ENCODE results near the gene NPAS3. TPM values are rescaled to one million over a fixed set of nuclear protein-coding genes. Genes with fewer than 3 reads are reported as not detected.

The NPAS3 gene
- total RNA-seq, 2 experiments from 2014 or later = not detected

GRCh38 chr14:33734387-33734786 is 795.7 kb downstream of the NPAS3 start:
- H3K27me3 Mint-ChIP-seq (ENCODE audit: low read depth) = no peaks in the 10 kb centered on the region
- H3K27ac Mint-ChIP-seq = no peak overlapping the region
- intact Hi-C loops (cut with micrococcal nuclease) = no loop called here
- peaks cover 8% of the 10 kb centered on the region for H3K4me1 Mint-ChIP-seq (ENCODE audit: low read depth)
- no peaks in the 10 kb centered on the region for H3K36me3 Mint-ChIP-seq (ENCODE audit: low read depth)
- no peak for DNase-seq
- CTCF ChIA-PET = interaction anchor here (0.6 kb wide), 1 partner anchor 1185 kb away, joined by 3 read pairs; no protein-coding TSS in a partner anchor
- no peak overlapping the region for H3K4me3 Mint-ChIP-seq
- peaks cover 2% of the 10 kb centered on the region for H3K9me3 Mint-ChIP-seq

GRCh38 chr14:33736299-33736825 is 797.7 kb downstream of the NPAS3 start:
- CTCF ChIA-PET = no interaction called here

GRCh38 chr14:33736979-33737378 is 798.3 kb downstream of the NPAS3 start:
- CTCF ChIA-PET = no interaction called here
- Mint-ChIP-seq H3K27ac (no peak overlapping the region), H3K9me3 (peaks cover 2% of the 10 kb centered on the region), H3K36me3 (ENCODE audit: low read depth) (no peaks in the 10 kb centered on the region), H3K4me3 (no peak overlapping the region), H3K27me3 (ENCODE audit: low read depth) (no peaks in the 10 kb centered on the region), H3K4me1 (ENCODE audit: low read depth) (peaks cover 8% of the 10 kb centered on the region)
- intact Hi-C loops (cut with micrococcal nuclease) = no loop called here
- DNase-seq = no peak

More at GRCh38 chr14:33736299-33736825, 797.7 kb downstream of the NPAS3 start:
- Mint-ChIP-seq H3K27me3 (ENCODE audit: low read depth) (no peaks in the 10 kb centered on the region), H3K4me3 (no peak overlapping the region), H3K9me3 (peaks cover 2% of the 10 kb centered on the region), H3K4me1 (ENCODE audit: low read depth) (peaks cover 8% of the 10 kb centered on the region), H3K36me3 (ENCODE audit: low read depth) (no peaks in the 10 kb centered on the region), H3K27ac (no peak overlapping the region)
- intact Hi-C loops (cut with micrococcal nuclease) = no loop called here
- DNase-seq = no peak

GRCh38 chr14:33737446-33737845 is 798.8 kb downstream of the NPAS3 start:
- no peaks in the 10 kb centered on the region for H3K36me3 Mint-ChIP-seq (ENCODE audit: low read depth)
- CTCF ChIA-PET = no interaction called here
- intact Hi-C loops (cut with micrococcal nuclease) = no loop called here
- H3K4me1 Mint-ChIP-seq (ENCODE audit: low read depth) = peaks cover 8% of the 10 kb centered on the region
- no peak for DNase-seq
- H3K4me3 Mint-ChIP-seq = no peak overlapping the region
- peaks cover 2% of the 10 kb centered on the region for H3K9me3 Mint-ChIP-seq
- H3K27me3 Mint-ChIP-seq (ENCODE audit: low read depth) = no peaks in the 10 kb centered on the region
- no peak overlapping the region for H3K27ac Mint-ChIP-seq

- CTCF ChIA-PET = no interaction called here
- DNase-seq = no peak
- no peak overlapping the region for H3K4me3 Mint-ChIP-seq
- intact Hi-C loops (cut with micrococcal nuclease) = no loop called here
- H3K27ac Mint-ChIP-seq = no peak overlapping the region
- no peaks in the 10 kb centered on the region for H3K9me3 Mint-ChIP-seq
- peaks cover 8% of the 10 kb centered on the region for H3K4me1 Mint-ChIP-seq (ENCODE audit: low read depth)
- H3K27me3 Mint-ChIP-seq (ENCODE audit: low read depth) = no peaks in the 10 kb centered on the region
- no peaks in the 10 kb centered on the region for H3K36me3 Mint-ChIP-seq (ENCODE audit: low read depth)
Measured at GRCh38 chr14:33738029-33738428, 799.4 kb downstream of the NPAS3 start.

- intact Hi-C loops (cut with micrococcal nuclease) = no loop called here
- peaks cover 8% of the 10 kb centered on the region for H3K4me1 Mint-ChIP-seq (ENCODE audit: low read depth)
- H3K27ac Mint-ChIP-seq = no peak overlapping the region
- H3K9me3 Mint-ChIP-seq = no peaks in the 10 kb centered on the region
- no peaks in the 10 kb centered on the region for H3K36me3 Mint-ChIP-seq (ENCODE audit: low read depth)
- CTCF ChIA-PET = no interaction called here
- no peak for DNase-seq
- no peaks in the 10 kb centered on the region for H3K27me3 Mint-ChIP-seq (ENCODE audit: low read depth)
- no peak overlapping the region for H3K4me3 Mint-ChIP-seq
Measured at GRCh38 chr14:33738491-33738890, 799.8 kb downstream of the NPAS3 start.

- Mint-ChIP-seq H3K36me3 (ENCODE audit: low read depth) (no peaks in the 10 kb centered on the region), H3K27me3 (ENCODE audit: low read depth) (no peaks in the 10 kb centered on the region), H3K27ac (no peak overlapping the region), H3K4me1 (ENCODE audit: low read depth) (no peaks in the 10 kb centered on the region), H3K4me3 (no peak overlapping the region), H3K9me3 (no peaks in the 10 kb centered on the region)
- DNase-seq = no peak
- CTCF ChIA-PET = no interaction called here
- intact Hi-C loops (cut with micrococcal nuclease) = no loop called here
Measured at GRCh38 chr14:33740531-33740930, 801.9 kb downstream of the NPAS3 start.

- intact Hi-C loops (cut with micrococcal nuclease) = no loop called here
- Mint-ChIP-seq H3K27ac (no peak overlapping the region), H3K27me3 (ENCODE audit: low read depth) (no peaks in the 10 kb centered on the region), H3K36me3 (ENCODE audit: low read depth) (no peaks in the 10 kb centered on the region), H3K9me3 (no peaks in the 10 kb centered on the region), H3K4me3 (no peak overlapping the region), H3K4me1 (ENCODE audit: low read depth) (no peaks in the 10 kb centered on the region)
- no peak for DNase-seq
- CTCF ChIA-PET = no interaction called here
Measured at GRCh38 chr14:33742166-33742565, 803.5 kb downstream of the NPAS3 start.

GRCh38 chr14:33745163-33745562 is 806.5 kb downstream of the NPAS3 start:
- H3K27ac Mint-ChIP-seq = no peak overlapping the region
- no peaks in the 10 kb centered on the region for H3K36me3 Mint-ChIP-seq (ENCODE audit: low read depth)
- H3K4me1 Mint-ChIP-seq (ENCODE audit: low read depth) = no peaks in the 10 kb centered on the region
- DNase-seq = no peak
- no peak overlapping the region for H3K4me3 Mint-ChIP-seq
- CTCF ChIA-PET = no interaction called here
- peaks cover 2% of the 10 kb centered on the region for H3K27me3 Mint-ChIP-seq (ENCODE audit: low read depth)
- no peaks in the 10 kb centered on the region for H3K9me3 Mint-ChIP-seq
- intact Hi-C loops (cut with micrococcal nuclease) = no loop called here

GRCh38 chr14:33747749-33748148 is 809.1 kb downstream of the NPAS3 start:
- H3K9me3 Mint-ChIP-seq = no peaks in the 10 kb centered on the region
- DNase-seq = no peak
- H3K4me1 Mint-ChIP-seq (ENCODE audit: low read depth) = no peaks in the 10 kb centered on the region
- peaks cover 8% of the 10 kb centered on the region for H3K27me3 Mint-ChIP-seq (ENCODE audit: low read depth)
- intact Hi-C loops (cut with micrococcal nuclease) = no loop called here
- no peaks in the 10 kb centered on the region for H3K36me3 Mint-ChIP-seq (ENCODE audit: low read depth)
- CTCF ChIA-PET = no interaction called here
- no peak overlapping the region for H3K27ac Mint-ChIP-seq
- H3K4me3 Mint-ChIP-seq = no peak overlapping the region

- H3K27ac Mint-ChIP-seq = no peak overlapping the region
- intact Hi-C loops (cut with micrococcal nuclease) = no loop called here
- H3K27me3 Mint-ChIP-seq (ENCODE audit: low read depth) = peaks cover 10% of the 10 kb centered on the region
- DNase-seq = no peak
- H3K4me3 Mint-ChIP-seq = no peak overlapping the region
- no peaks in the 10 kb centered on the region for H3K4me1 Mint-ChIP-seq (ENCODE audit: low read depth)
- CTCF ChIA-PET = no interaction called here
- H3K9me3 Mint-ChIP-seq = no peaks in the 10 kb centered on the region
- no peaks in the 10 kb centered on the region for H3K36me3 Mint-ChIP-seq (ENCODE audit: low read depth)
Measured at GRCh38 chr14:33754261-33754660, 815.6 kb downstream of the NPAS3 start.

GRCh38 chr14:33755358-33755757 is 816.7 kb downstream of the NPAS3 start:
- H3K27me3 Mint-ChIP-seq (ENCODE audit: low read depth) = peaks cover 10% of the 10 kb centered on the region
- no peaks in the 10 kb centered on the region for H3K9me3 Mint-ChIP-seq
- intact Hi-C loops (cut with micrococcal nuclease) = no loop called here
- CTCF ChIA-PET = no interaction called here
- DNase-seq = no peak
- H3K36me3 Mint-ChIP-seq (ENCODE audit: low read depth) = no peaks in the 10 kb centered on the region
- no peak overlapping the region for H3K27ac Mint-ChIP-seq
- H3K4me1 Mint-ChIP-seq (ENCODE audit: low read depth) = no peaks in the 10 kb centered on the region
- H3K4me3 Mint-ChIP-seq = no peak overlapping the region

GRCh38 chr14:33756833-33757232 is 818.2 kb downstream of the NPAS3 start:
- Mint-ChIP-seq H3K9me3 (no peaks in the 10 kb centered on the region), H3K4me1 (ENCODE audit: low read depth) (no peaks in the 10 kb centered on the region), H3K27ac (no peak overlapping the region), H3K4me3 (no peak overlapping the region), H3K36me3 (ENCODE audit: low read depth) (no peaks in the 10 kb centered on the region), H3K27me3 (ENCODE audit: low read depth) (peaks cover 6% of the 10 kb centered on the region)
- CTCF ChIA-PET = interaction anchor here (0.7 kb wide), 1 partner anchor 95 kb away, joined by 3 read pairs; no protein-coding TSS in a partner anchor
- intact Hi-C loops (cut with micrococcal nuclease) = no loop called here
- no peak for DNase-seq

- no peak overlapping the region for H3K4me3 Mint-ChIP-seq
- no peaks in the 10 kb centered on the region for H3K9me3 Mint-ChIP-seq
- no peaks in the 10 kb centered on the region for H3K4me1 Mint-ChIP-seq (ENCODE audit: low read depth)
- CTCF ChIA-PET = no interaction called here
- H3K27me3 Mint-ChIP-seq (ENCODE audit: low read depth) = peaks cover 2% of the 10 kb centered on the region
- no peak overlapping the region for H3K27ac Mint-ChIP-seq
- no peak for DNase-seq
- H3K36me3 Mint-ChIP-seq (ENCODE audit: low read depth) = no peaks in the 10 kb centered on the region
- intact Hi-C loops (cut with micrococcal nuclease) = no loop called here
Measured at GRCh38 chr14:33758547-33758946, 819.9 kb downstream of the NPAS3 start.

Measured in activated naive CD4-positive, alpha-beta T cell treated with anti-CD3 and anti-CD28 coated beads for 36 hours (primary cell).